GM19452 (cell line): ENCODE results near the gene TNKS1BP1.
A peak's percentile ranks its signal among the peaks of the same experiment; 100 is the strongest.
"Not testable (repeated sequence)": the region's sequence is repeated elsewhere in the genome, so short reads cannot be mapped to it uniquely, and the experiment has no call there.

Experiments used
- ATAC-seq: cut with Tn5 transposase; IDR thresholded peaks from one replicate; pipeline ENCODE4 v1.9.1; 2021; ENCODE audit not compliant: unreplicated experiment

TNKS1BP1 gene

GRCh38 chr11:57324886-57325734, at the start of gene TNKS1BP1:
TNKS1BP1 (minus strand) TSS chr11:57324952; CDS start chr11:57321885, 3,067 bp downstream.
- peak; percentile 89 for ATAC-seq

- no peak for ATAC-seq
Measured at GRCh38 chr11:57373146-57373545, 48.4 kb upstream of the TNKS1BP1 start.

- no peak for ATAC-seq
Measured at GRCh38 chr11:57370941-57371340, 46.2 kb upstream of the TNKS1BP1 start.

- ATAC-seq, result no peak
Measured at GRCh38 chr11:57370251-57370650, 45.5 kb upstream of the TNKS1BP1 start.

GRCh38 chr11:57368845-57369232, 44.1 kb upstream of the TNKS1BP1 start:
- no peak for ATAC-seq

GRCh38 chr11:57368106-57368844, 43.5 kb upstream of the TNKS1BP1 start:
- no peak for ATAC-seq

DNA sequence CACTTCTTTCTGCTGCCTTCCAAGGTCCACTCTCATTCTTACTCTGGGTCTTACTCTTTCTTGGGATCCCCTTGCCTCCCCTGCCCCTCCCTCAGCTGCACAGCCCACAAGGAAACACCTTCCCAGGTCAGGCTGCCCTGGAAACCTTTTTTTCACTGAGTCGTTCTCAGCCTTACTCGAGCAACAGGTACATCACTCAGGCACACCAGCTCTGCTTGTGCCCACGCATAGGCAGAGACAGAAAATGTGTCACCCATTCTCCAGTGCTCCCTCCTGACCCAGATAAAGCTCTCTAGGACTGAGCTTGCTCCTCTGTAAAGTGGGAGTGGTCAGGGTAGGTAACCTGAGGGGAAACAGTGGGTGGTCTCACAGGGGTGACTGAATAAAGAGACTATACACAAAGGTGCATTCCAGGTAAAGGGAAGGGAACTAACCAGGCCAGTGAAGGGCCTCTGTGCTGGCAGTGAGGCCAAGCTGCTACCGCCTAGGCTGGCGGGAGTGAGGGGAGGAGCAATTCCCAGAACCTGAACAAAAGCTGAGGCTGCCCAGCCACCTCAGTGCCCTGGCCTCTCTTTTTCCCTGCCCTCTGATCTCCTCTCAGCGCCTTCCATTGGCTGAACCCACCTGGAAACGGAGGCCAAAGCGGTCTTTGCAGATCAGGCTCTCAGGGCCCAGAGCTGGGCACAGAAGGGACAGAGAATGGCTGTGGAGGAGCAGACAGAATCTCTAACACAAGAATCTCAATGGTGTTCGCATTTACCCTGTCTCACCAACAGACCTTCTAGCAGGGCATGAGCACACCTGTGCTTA, 40.3 kb upstream of the TNKS1BP1 start:
- ATAC-seq, result no peak

GRCh38 chr11:57363131-57364080, 38.7 kb upstream of the TNKS1BP1 start:
- ATAC-seq, result no peak

GRCh38 chr11:57361926-57362325, 37.2 kb upstream of the TNKS1BP1 start:
- ATAC-seq, result no peak

DNA sequence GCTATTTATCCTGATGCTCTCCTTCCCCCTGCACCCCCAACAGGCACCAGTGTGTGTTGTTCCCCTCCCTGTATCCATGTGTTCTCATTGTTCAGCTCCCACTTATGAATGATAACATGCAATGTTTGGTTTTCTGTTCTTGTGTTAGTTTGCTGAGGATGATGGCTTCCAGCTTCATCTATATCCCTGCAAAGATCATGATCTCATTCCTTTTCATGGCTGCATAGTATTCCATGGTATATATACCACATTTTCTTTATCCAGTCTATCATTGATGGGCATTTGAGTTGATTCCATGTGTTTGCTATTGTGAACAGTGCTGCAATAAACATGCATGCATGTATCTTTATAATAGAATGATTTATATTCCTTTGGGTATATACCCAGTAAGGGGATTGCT, 36.7 kb upstream of the TNKS1BP1 start:
- ATAC-seq, result not testable (repeated sequence)

- ATAC-seq, result no peak
Measured at GRCh38 chr11:57360991-57361390, 36.2 kb upstream of the TNKS1BP1 start.

GRCh38 chr11:57359896-57360690, 35.3 kb upstream of the TNKS1BP1 start:
- no peak for ATAC-seq

DNA sequence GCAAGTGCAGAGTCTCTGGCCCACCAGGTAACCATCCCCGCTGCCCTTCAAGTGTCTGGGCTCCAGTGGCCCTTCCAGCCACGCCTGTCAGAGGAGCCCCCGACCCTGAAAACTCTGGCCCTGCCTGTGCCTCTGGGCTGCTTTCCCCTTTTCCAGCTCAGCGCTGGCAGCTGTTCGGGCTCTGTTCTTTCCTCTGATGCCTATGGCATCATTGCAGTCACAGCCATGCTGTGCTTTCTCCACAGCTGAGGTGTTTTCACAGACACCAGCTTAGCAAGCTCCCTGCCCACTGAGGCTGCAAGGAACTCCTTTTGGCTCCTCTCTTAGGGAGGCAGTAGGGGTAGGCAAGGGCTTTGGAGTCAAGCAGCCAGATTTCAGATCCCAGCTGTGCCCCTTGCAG, 34.6 kb upstream of the TNKS1BP1 start:
- no peak for ATAC-seq

GRCh38 chr11:57358991-57359390, 34.2 kb upstream of the TNKS1BP1 start:
- ATAC-seq, result no peak

DNA sequence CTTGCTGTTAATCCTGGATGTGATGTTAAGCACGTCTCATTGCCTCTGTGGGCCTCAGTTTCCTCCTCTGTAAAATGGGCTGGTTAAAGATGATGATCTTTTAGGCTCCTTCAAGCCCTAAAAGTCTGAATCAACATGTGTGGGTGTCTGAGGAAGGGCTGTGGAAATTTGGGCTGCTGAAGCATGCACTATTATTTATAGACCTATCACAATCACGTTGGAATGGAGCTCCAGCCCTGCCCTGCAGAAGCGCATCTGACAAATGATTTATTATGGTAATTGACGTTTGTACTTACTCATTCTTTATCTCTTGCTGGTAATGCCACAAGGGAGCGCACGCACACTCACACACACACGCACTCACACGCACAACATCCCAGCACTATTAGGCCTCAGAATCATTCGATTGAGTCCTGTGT, 33.8 kb upstream of the TNKS1BP1 start:
- no peak for ATAC-seq

DNA sequence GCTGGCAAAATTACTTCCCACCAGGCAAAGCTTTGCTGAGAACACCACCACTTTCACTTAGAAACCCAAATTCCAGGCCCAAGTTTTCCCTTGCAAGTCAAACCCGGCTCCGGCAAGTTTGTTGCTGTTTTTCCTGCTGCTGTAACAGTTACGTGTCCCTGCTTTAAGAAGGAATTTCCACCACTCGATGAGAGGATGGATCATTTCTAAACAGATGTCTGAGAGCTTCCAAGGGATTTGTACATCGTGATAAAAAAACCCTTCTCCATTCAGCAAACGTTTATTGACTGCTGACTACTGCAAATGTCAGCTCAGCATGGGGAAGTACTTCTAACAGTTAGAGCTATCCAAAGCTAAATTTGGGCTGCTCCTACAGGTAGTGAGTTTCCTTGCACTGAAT, 33.1 kb upstream of the TNKS1BP1 start:
- ATAC-seq, result no peak

DNA sequence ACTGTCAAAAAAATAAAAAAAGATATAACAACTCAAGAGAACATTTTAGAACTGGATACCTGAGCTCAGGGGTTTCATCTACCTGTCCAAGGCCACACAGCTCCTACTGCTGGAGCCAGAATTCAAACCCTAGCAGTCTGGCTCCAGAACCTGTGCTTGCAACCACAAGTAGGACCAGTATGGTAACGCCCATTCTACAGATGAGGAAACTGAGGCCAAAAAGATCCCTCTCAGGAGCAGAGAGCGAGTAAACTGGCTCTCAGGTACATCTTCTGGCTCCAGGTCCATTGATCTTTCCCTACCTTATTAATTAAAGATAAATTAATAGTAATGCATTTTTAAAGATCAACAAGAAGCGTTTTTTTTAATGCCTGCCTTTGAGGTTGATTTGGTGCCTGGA, 32.6 kb upstream of the TNKS1BP1 start:
- ATAC-seq, result no peak

- no peak for ATAC-seq
Measured at GRCh38 chr11:57356268-57356667, 31.5 kb upstream of the TNKS1BP1 start.

DNA sequence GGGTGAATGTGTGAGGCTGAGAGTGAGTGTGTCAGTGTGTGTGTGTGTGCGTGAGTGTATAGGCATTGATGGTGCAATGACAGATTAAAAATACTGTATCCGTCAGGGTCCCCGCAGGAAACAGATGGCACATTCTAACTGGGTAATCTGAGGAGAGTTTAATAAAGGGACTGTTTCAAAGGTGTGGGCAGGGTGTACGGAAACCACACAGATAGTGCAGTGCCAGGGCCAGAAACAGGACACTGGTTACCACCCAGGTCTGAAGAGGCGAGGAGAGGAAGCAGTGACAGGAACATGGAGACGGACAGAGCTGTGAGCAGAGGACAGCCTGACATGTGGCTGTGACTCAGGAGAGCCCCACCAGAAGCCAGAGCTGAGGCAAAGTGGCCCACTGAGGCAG, 29.9 kb upstream of the TNKS1BP1 start:
- ATAC-seq, result no peak
